NCI-H345 treated with DMSO at 0.1 percent for 48 hours (cell line): Measurements from ENCODE around the gene FASLG.

Experiments
- DNase-seq: peaks from one replicate; lab custom pipeline; 2025; ENCODE audit not compliant: unreplicated experiment; lab: John Stamatoyannopoulos, UW

FASLG gene

GRCh38 chr1:172646653-172647052 lies 12.2 kb upstream of the FASLG start:
- DNase-seq, result no peak

GRCh38 chr1:172647110-172647564 lies 11.8 kb upstream of the FASLG start:
- no peak for DNase-seq

GRCh38 chr1:172647987-172648386 lies 10.9 kb upstream of the FASLG start:
- no peak for DNase-seq

GRCh38 chr1:172650474-172651193 lies 8.3 kb upstream of the FASLG start:
- no peak for DNase-seq

- no peak for DNase-seq
These were observed 5.7 kb upstream of the FASLG start for GRCh38 chr1:172653015-172653709.

GRCh38 chr1:172654535-172654934 lies 4.4 kb upstream of the FASLG start:
- DNase-seq, result no peak

GRCh38 chr1:172656576-172656975 lies 2.3 kb upstream of the FASLG start:
- DNase-seq, result no peak

GRCh38 chr1:172657586-172657985 lies 1.3 kb upstream of the FASLG start:
- no peak for DNase-seq

GRCh38 chr1:172661107-172661506 lies 2.2 kb downstream of the FASLG start:
- DNase-seq, result no peak

GRCh38 chr1:172662464-172663109 lies 3.7 kb downstream of the FASLG start:
- DNase-seq, result no peak

GRCh38 chr1:172663732-172664131 lies 4.8 kb downstream of the FASLG start:
- no peak for DNase-seq

- DNase-seq, result no peak
These were observed 9.2 kb downstream of the FASLG start for GRCh38 chr1:172668097-172668496.

GRCh38 chr1:172669011-172669410 lies 10.1 kb downstream of the FASLG start:
- DNase-seq, result no peak

GRCh38 chr1:172670316-172670715 lies 11.4 kb downstream of the FASLG start:
- no peak for DNase-seq

GRCh38 chr1:172670791-172671190 lies 11.9 kb downstream of the FASLG start:
- DNase-seq, result no peak

- no peak for DNase-seq
These were observed 12.7 kb downstream of the FASLG start for GRCh38 chr1:172671591-172671990.

- DNase-seq, result no peak
These were observed 13.8 kb downstream of the FASLG start for GRCh38 chr1:172672720-172673119.

GRCh38 chr1:172673761-172674160 lies 14.9 kb downstream of the FASLG start:
- DNase-seq, result no peak

- no peak for DNase-seq
These were observed 16.1 kb downstream of the FASLG start for GRCh38 chr1:172674831-172675613.

GRCh38 chr1:172679000-172679772 lies 20.3 kb downstream of the FASLG start:
- no peak for DNase-seq

- DNase-seq, result no peak
These were observed 21.3 kb downstream of the FASLG start for GRCh38 chr1:172680244-172680643.
